Measurements from ENCODE around the gene PHF2. TPM values are rescaled to one million over a fixed set of nuclear protein-coding genes. Genes with fewer than 3 reads are reported as not detected.

Gene PHF2
- total RNA-seq, 2 donors from 2014 or later = 32.4 to 32.9 TPM

- intact Hi-C loops (cut with DNase I) = loop anchor here (2.0 kb wide), 1 partner anchor 533 kb away; no protein-coding TSS in a partner anchor
- no peaks in the 10 kb centered on the region for H3K4me1 ChIP-seq (replicated peaks)
- no peak for TF ChIP-seq POLR2A (IDR thresholded peaks at IDR 0.05)
- no peak for TF ChIP-seq CTCF (IDR thresholded peaks at IDR 0.05)
- no peak for TF ChIP-seq POLR2AphosphoS5 (IDR thresholded peaks at IDR 0.05)
- WGBS = 68% methylated on average over 17 of the region's 18 CpGs
- DNase-seq (ENCODE audit: low spot score) = peak; percentile 2
- no peaks in the 10 kb centered on the region for H3K36me3 ChIP-seq
- no peak overlapping the region for H3K27ac ChIP-seq
- no peaks in the 10 kb centered on the region for H3K27me3 ChIP-seq (replicated peaks; ENCODE audit: insufficient read depth)
- no peak overlapping the region for H3K4me3 ChIP-seq
- H3K9me3 ChIP-seq = no peaks in the 10 kb centered on the region
Measured at GRCh38 chr9:93679536-93680442, 103.4 kb downstream of the PHF2 start.

GRCh38 chr9:93680443-93681268, 104.3 kb downstream of the PHF2 start:
- TF ChIP-seq CTCF (IDR thresholded peaks at IDR 0.05) (no peak), POLR2A (IDR thresholded peaks at IDR 0.05) (no peak), POLR2AphosphoS5 (IDR thresholded peaks at IDR 0.05) (no peak)
- intact Hi-C loops (cut with DNase I) = loop anchor here (2.0 kb wide), 1 partner anchor 532 kb away; no protein-coding TSS in a partner anchor
- no peaks in the 10 kb centered on the region for H3K9me3 ChIP-seq
- H3K4me1 ChIP-seq (replicated peaks) = no peaks in the 10 kb centered on the region
- WGBS = 48% methylated on average over 7 of the region's 16 CpGs
- H3K36me3 ChIP-seq = no peaks in the 10 kb centered on the region
- no peaks in the 10 kb centered on the region for H3K27me3 ChIP-seq (replicated peaks; ENCODE audit: insufficient read depth)
- H3K27ac ChIP-seq = no peak overlapping the region
- peak; percentile 3 for DNase-seq (ENCODE audit: low spot score)
- no peak overlapping the region for H3K4me3 ChIP-seq

- Histone ChIP-seq H3K9me3 (no peaks in the 10 kb centered on the region), H3K4me1 (replicated peaks) (no peaks in the 10 kb centered on the region), H3K27me3 (replicated peaks; ENCODE audit: insufficient read depth) (no peaks in the 10 kb centered on the region), H3K4me3 (no peak overlapping the region), H3K36me3 (no peaks in the 10 kb centered on the region), H3K27ac (no peak overlapping the region)
- 59% methylated on average over 25 of the region's 25 CpGs for WGBS
- no peak for TF ChIP-seq CTCF (IDR thresholded peaks at IDR 0.05)
- no peak for TF ChIP-seq POLR2AphosphoS5 (IDR thresholded peaks at IDR 0.05)
- no peak for TF ChIP-seq POLR2A (IDR thresholded peaks at IDR 0.05)
- intact Hi-C loops (cut with DNase I) = loop anchor here (1.0 to 2.0 kb wide), 2 partner anchors 282 to 531 kb away; no protein-coding TSS in a partner anchor
- peak; percentile 3 for DNase-seq (ENCODE audit: low spot score)
Measured at GRCh38 chr9:93681269-93682154, 105.1 kb downstream of the PHF2 start.

GRCh38 chr9:93682155-93682968, 106.0 kb downstream of the PHF2 start:
- Histone ChIP-seq H3K4me3 (no peak overlapping the region), H3K9me3 (no peaks in the 10 kb centered on the region), H3K4me1 (replicated peaks) (no peaks in the 10 kb centered on the region), H3K27me3 (replicated peaks; ENCODE audit: insufficient read depth) (no peaks in the 10 kb centered on the region), H3K36me3 (no peaks in the 10 kb centered on the region), H3K27ac (no peak overlapping the region)
- DNase-seq (ENCODE audit: low spot score) = peak; percentile 34
- WGBS = 40% methylated on average over 18 of the region's 19 CpGs
- intact Hi-C loops (cut with DNase I) = loop anchor here (1.0 kb wide), 1 partner anchor 281 kb away; no protein-coding TSS in a partner anchor
- no peak for TF ChIP-seq POLR2AphosphoS5 (IDR thresholded peaks at IDR 0.05)
- peak; percentile 69 to 82 (median 73) for TF ChIP-seq CTCF (IDR thresholded peaks at IDR 0.05)
